Measurements from ENCODE around the gene SNAP47. TPM values are rescaled to one million over a fixed set of nuclear protein-coding genes. Genes with fewer than 3 reads are reported as not detected.

The SNAP47 gene
- total RNA-seq, 1 donor from 2014 or later: 24.2 TPM

- Mint-ChIP-seq H3K9me3 (no peaks in the 10 kb centered on the region), H3K4me3 (no peak overlapping the region), H3K27ac (no peak overlapping the region), H3K4me1 (peaks cover 11% of the 10 kb centered on the region), H3K36me3 (ENCODE audit: low read depth) (peaks cover 69% of the 10 kb centered on the region), H3K27me3 (no peaks in the 10 kb centered on the region)
- TF ChIP-seq, protein P1, sequence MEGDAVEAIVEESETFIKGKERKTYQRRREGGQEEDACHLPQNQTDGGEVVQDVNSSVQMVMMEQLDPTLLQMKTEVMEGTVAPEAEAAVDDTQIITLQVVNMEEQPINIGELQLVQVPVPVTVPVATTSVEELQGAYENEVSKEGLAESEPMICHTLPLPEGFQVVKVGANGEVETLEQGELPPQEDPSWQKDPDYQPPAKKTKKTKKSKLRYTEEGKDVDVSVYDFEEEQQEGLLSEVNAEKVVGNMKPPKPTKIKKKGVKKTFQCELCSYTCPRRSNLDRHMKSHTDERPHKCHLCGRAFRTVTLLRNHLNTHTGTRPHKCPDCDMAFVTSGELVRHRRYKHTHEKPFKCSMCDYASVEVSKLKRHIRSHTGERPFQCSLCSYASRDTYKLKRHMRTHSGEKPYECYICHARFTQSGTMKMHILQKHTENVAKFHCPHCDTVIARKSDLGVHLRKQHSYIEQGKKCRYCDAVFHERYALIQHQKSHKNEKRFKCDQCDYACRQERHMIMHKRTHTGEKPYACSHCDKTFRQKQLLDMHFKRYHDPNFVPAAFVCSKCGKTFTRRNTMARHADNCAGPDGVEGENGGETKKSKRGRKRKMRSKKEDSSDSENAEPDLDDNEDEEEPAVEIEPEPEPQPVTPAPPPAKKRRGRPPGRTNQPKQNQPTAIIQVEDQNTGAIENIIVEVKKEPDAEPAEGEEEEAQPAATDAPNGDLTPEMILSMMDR (IDR thresholded peaks at IDR 0.05): no peak
- ChIA-PET CTCF (interaction anchor here (1.1 to 1.5 kb wide), 3 partner anchors 11 to 274 kb away, joined by 3 to 5 read pairs (median 3); no protein-coding TSS in a partner anchor), POLR2A (no interaction called here)
- intact Hi-C loops (cut with micrococcal nuclease): no loop called here
- ATAC-seq (ENCODE audit: low read depth): no peak
- no peak for DNase-seq
Observed at GRCh38 chr1:227757781-227758180, 22.5 kb downstream of the SNAP47 start.

DNA sequence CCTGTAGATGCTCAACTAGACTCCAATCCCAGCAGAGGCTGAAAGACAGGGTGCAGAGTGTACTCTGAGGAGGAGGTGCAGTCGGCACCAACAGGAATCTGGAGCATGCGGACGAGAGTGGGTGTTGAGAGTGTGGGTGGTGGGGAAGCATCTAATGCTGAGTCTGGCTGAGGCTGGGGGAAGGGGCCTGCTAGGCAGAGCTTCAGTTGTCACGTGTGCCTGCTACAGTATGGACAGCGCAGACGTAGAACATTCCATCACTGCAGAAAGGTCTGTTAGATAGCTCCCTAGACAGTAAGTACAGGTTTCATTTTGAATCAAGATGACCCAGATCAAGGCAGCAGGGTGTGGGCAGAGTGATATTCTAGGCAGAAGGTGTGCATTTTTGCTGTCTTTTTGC is 23.1 kb downstream of the SNAP47 start:
- DNase-seq (no peak), ATAC-seq (ENCODE audit: low read depth) (no peak)
- ChIA-PET CTCF (interaction anchor here (1.1 to 1.5 kb wide), 3 partner anchors 10 to 274 kb away, joined by 3 to 5 read pairs (median 3); no protein-coding TSS in a partner anchor), POLR2A (no interaction called here)
- peaks cover 11% of the 10 kb centered on the region for H3K4me1 Mint-ChIP-seq
- H3K27me3 Mint-ChIP-seq: no peaks in the 10 kb centered on the region
- H3K4me3 Mint-ChIP-seq: no peak overlapping the region
- no peak overlapping the region for H3K27ac Mint-ChIP-seq
- peaks cover 66% of the 10 kb centered on the region for H3K36me3 Mint-ChIP-seq (ENCODE audit: low read depth)
- H3K9me3 Mint-ChIP-seq: no peaks in the 10 kb centered on the region
- intact Hi-C loops (cut with micrococcal nuclease): no loop called here
- TF ChIP-seq, protein P1 (IDR thresholded peaks at IDR 0.05): no peak

GRCh38 chr1:227759341-227760300 is 24.4 kb downstream of the SNAP47 start:
- peaks cover 62% of the 10 kb centered on the region for H3K36me3 Mint-ChIP-seq (ENCODE audit: low read depth)
- no peaks in the 10 kb centered on the region for H3K27me3 Mint-ChIP-seq
- H3K4me3 Mint-ChIP-seq: no peak overlapping the region
- TF ChIP-seq, protein P1 (IDR thresholded peaks at IDR 0.05): no peak
- no peaks in the 10 kb centered on the region for H3K9me3 Mint-ChIP-seq
- ATAC-seq (ENCODE audit: low read depth) (no peak), DNase-seq (no peak)
- H3K4me1 Mint-ChIP-seq: peaks cover 14% of the 10 kb centered on the region
- ChIA-PET CTCF (interaction anchor here (0.6 kb wide), 1 partner anchor 81 kb away, joined by 3 read pairs; no protein-coding TSS in a partner anchor), POLR2A (no interaction called here)
- no peak overlapping the region for H3K27ac Mint-ChIP-seq
- intact Hi-C loops (cut with micrococcal nuclease): no loop called here

DNA sequence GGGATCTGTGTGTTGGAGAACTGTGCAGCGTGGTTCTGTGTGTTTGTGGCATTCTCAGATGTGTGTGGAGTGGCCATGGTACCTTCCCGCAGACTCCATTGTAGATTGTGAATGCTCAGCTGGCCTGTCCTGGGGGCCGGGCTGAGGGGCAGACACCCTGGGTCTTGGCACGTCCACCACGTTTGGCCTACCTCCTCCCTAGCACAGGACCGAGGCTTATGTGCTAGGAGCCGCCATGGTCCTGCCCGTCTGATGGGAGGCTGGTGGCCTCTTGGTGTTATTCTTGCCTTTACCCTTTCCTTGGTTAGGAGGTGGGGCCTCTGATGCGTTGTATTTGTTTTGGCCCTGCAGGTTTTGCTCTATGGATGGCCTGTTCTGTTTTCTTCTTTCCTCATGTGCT is 25.1 kb downstream of the SNAP47 start:
- intact Hi-C loops (cut with micrococcal nuclease): no loop called here
- no peak for DNase-seq
- H3K27me3 Mint-ChIP-seq: no peaks in the 10 kb centered on the region
- no peak overlapping the region for H3K4me3 Mint-ChIP-seq
- TF ChIP-seq, protein P1 (IDR thresholded peaks at IDR 0.05): no peak
- peaks cover 13% of the 10 kb centered on the region for H3K4me1 Mint-ChIP-seq
- no peaks in the 10 kb centered on the region for H3K9me3 Mint-ChIP-seq
- CTCF ChIA-PET: no interaction called here
- H3K27ac Mint-ChIP-seq: no peak overlapping the region
- no peak for ATAC-seq (ENCODE audit: low read depth)
- POLR2A ChIA-PET: no interaction called here
- peaks cover 59% of the 10 kb centered on the region for H3K36me3 Mint-ChIP-seq (ENCODE audit: low read depth)

- DNase-seq: no peak
- Mint-ChIP-seq H3K36me3 (ENCODE audit: low read depth) (peaks cover 52% of the 10 kb centered on the region), H3K9me3 (no peaks in the 10 kb centered on the region), H3K27ac (no peak overlapping the region), H3K4me1 (peaks cover 16% of the 10 kb centered on the region), H3K4me3 (no peak overlapping the region), H3K27me3 (no peaks in the 10 kb centered on the region)
- TF ChIP-seq, protein P1 (IDR thresholded peaks at IDR 0.05): no peak
- POLR2A ChIA-PET: no interaction called here
- CTCF ChIA-PET: interaction anchor here (1.4 to 2.8 kb wide), 5 partner anchors 22 to 753 kb away, joined by 3 to 20 read pairs (median 5); no protein-coding TSS in a partner anchor
- no peak for ATAC-seq (ENCODE audit: low read depth)
- intact Hi-C loops (cut with micrococcal nuclease): loop anchor here (1.0 kb wide), 2 partner anchors 185 to 193 kb away; no protein-coding TSS in a partner anchor
Observed at GRCh38 chr1:227761621-227762230, 26.5 kb downstream of the SNAP47 start.
